ENCODE results near the gene SYNE1.

- no peak for TF ChIP-seq CTCF (IDR thresholded peaks at IDR 0.05)
- no peak for TF ChIP-seq POLR2A (IDR thresholded peaks at IDR 0.05)
- TF ChIP-seq EP300 (IDR thresholded peaks at IDR 0.05): no peak
- TF ChIP-seq POLR2AphosphoS5 (IDR thresholded peaks at IDR 0.05): no peak
Observed at GRCh38 chr6:152600022-152600421, 37.1 kb downstream of the SYNE1 start.
